OCI-LY7 (cell line): ENCODE measurements around the gene CFAP77. TPM values are rescaled to one million over a fixed set of nuclear protein-coding genes. Genes with fewer than 3 reads are reported as not detected.

ENCODE experiments used
- BruUV-seq: library from RNA; stranded (reverse); fragments of 400-500 nt; replicated peaks from 2 replicates; lab custom pipeline; 2021; lab: Mats Ljungman, UMichigan
- CTCF ChIA-PET: fragments of 300-600 bp; sonication (Branson Sonifier 250); formaldehyde crosslinking; loops from one replicate; lab custom pipeline; 2022; ENCODE audit warnings: antibody characterized with exemption; ENCODE audit not compliant: unreplicated experiment; lab: Charles Lee
- POLR2A ChIA-PET: fragments of 300-600 bp; sonication (Branson Sonifier 250); formaldehyde crosslinking; loops from one replicate; lab custom pipeline; 2022; ENCODE audit warnings: antibody characterized with exemption; lab: Charles Lee
- DNase-seq: peaks from one replicate; pipeline ENCODE4 v3.0.0-alpha.2; 2015; ENCODE audit warnings: low spot score
- H2AFZ ChIP-seq: fragments of 200-600 bp; sonication (generic), shearing (Covaris generic); 2 replicates; pipeline ENCODE4 v1.6.1; 2014; ENCODE audit warnings: mild to moderate bottlenecking, antibody characterized with exemption, low read length, moderate library complexity
- H3K27ac ChIP-seq: fragments of 200-600 bp; sonication (generic); 2 replicates; pipeline ENCODE4 v1.5.1; 2014; ENCODE audit warnings: mixed run types, low read depth, mild to moderate bottlenecking, moderate library complexity, low read length, inconsistent platforms; ENCODE audit not compliant: poor library complexity, severe bottlenecking
- H3K36me3 ChIP-seq: fragments of 200-600 bp; sonication (generic); 2 replicates; pipeline ENCODE4 v1.6.1; 2014; ENCODE audit warnings: mild to moderate bottlenecking, antibody characterized with exemption, low read length, moderate library complexity, mixed read lengths; ENCODE audit not compliant: insufficient read depth
- H3K4me1 ChIP-seq: fragments of 200-600 bp; sonication (generic); 2 replicates; pipeline ENCODE4 v1.5.1; 2014; ENCODE audit warnings: mild to moderate bottlenecking, low read length; ENCODE audit not compliant: insufficient read depth, poor library complexity, severe bottlenecking
- H3K4me2 ChIP-seq: fragments of 200-600 bp; sonication (generic); 2 replicates; pipeline ENCODE4 v1.6.1; 2014; ENCODE audit warnings: mild to moderate bottlenecking, low read length
- H3K4me3 ChIP-seq: fragments of 200-600 bp; sonication (generic); 2 replicates; pipeline ENCODE4 v1.5.1; 2014; ENCODE audit warnings: mild to moderate bottlenecking, low read depth, low read length; ENCODE audit not compliant: poor library complexity, severe bottlenecking
- H3K79me2 ChIP-seq: fragments of 200-600 bp; sonication (generic); 2 replicates; pipeline ENCODE4 v1.6.1; 2016; ENCODE audit warnings: low read depth, mild to moderate bottlenecking, low read length, moderate library complexity, mixed read lengths; ENCODE audit not compliant: insufficient read depth
- H3K9me2 ChIP-seq: fragments of 200-600 bp; sonication (generic); 2 replicates; pipeline ENCODE4 v1.6.1; 2016; ENCODE audit warnings: mild to moderate bottlenecking, low read length, mixed read lengths; ENCODE audit not compliant: insufficient read depth
- H3K9me3 ChIP-seq: fragments of 200-600 bp; sonication (generic); 2 replicates; pipeline ENCODE4 v1.6.1; 2014; ENCODE audit warnings: mild to moderate bottlenecking, mixed run types, low read length, mixed read lengths
- H4K20me1 ChIP-seq: fragments of 200-600 bp; sonication (generic); 2 replicates; pipeline ENCODE4 v1.6.1; 2014; ENCODE audit warnings: mild to moderate bottlenecking, antibody characterized with exemption, low read length, moderate library complexity, mixed read lengths; ENCODE audit not compliant: insufficient read depth
- EZH2phosphoT487 ChIP-seq: fragments of 200-600 bp; sonication (generic); IDR thresholded peaks from 2 replicates; pipeline ENCODE4 v1.6.1; 2018; ENCODE audit warnings: low read depth, borderline replicate concordance, mild to moderate bottlenecking, mixed run types, antibody characterized with exemption, low read length, moderate library complexity, mixed read lengths
- intact Hi-C: fragments of 100-400 bp; cut with micrococcal nuclease; formaldehyde crosslinking; loops from one replicate; pipeline ENCODE4 v1.10.0; 2022; ENCODE audit not compliant: unreplicated experiment
- total RNA-seq, 2 experiments: library from RNA; depleted of rRNA in 1 of 2; stranded (reverse); fragments of >200 nt in 1 of 2; shearing (Covaris generic) in 1 of 2; gene quantifications; 2 replicates each; pipeline ENCODE4 v1.2.3, GENCODE V29; 2014 to 2022
- TF ChIP-seq, protein P1 (sequence below): fragments of 200-600 bp; sonication (generic); conservative IDR thresholded peaks from 2 replicates; pipeline ENCODE4 v1.5.1; 2014; ENCODE audit warnings: mild to moderate bottlenecking, antibody characterized with exemption, low read length, moderate library complexity, mixed read lengths

CFAP77 gene
- total RNA-seq, 2 experiments from 2014 or later = not detected

- Histone ChIP-seq H3K4me2 (no peak overlapping the region), H3K9me2 (no peaks in the 10 kb centered on the region), H3K27ac (no peak overlapping the region), H3K36me3 (peaks cover 96% of the 10 kb centered on the region), H3K9me3 (no peaks in the 10 kb centered on the region), H4K20me1 (no peaks in the 10 kb centered on the region), H3K4me1 (no peaks in the 10 kb centered on the region), H2AFZ (no peak overlapping the region), H3K79me2 (no peaks in the 10 kb centered on the region), H3K4me3 (no peak overlapping the region)
- no TSS peak for BruUV-seq
- POLR2A ChIA-PET = interaction anchor here (0.6 kb wide), 1 partner anchor 253 kb away, joined by 3 read pairs; no protein-coding TSS in a partner anchor
- no peak for DNase-seq
- CTCF ChIA-PET = no interaction called here
- intact Hi-C loops = no loop called here
- no peak for TF ChIP-seq EZH2phosphoT487
- TF ChIP-seq, protein P1, sequence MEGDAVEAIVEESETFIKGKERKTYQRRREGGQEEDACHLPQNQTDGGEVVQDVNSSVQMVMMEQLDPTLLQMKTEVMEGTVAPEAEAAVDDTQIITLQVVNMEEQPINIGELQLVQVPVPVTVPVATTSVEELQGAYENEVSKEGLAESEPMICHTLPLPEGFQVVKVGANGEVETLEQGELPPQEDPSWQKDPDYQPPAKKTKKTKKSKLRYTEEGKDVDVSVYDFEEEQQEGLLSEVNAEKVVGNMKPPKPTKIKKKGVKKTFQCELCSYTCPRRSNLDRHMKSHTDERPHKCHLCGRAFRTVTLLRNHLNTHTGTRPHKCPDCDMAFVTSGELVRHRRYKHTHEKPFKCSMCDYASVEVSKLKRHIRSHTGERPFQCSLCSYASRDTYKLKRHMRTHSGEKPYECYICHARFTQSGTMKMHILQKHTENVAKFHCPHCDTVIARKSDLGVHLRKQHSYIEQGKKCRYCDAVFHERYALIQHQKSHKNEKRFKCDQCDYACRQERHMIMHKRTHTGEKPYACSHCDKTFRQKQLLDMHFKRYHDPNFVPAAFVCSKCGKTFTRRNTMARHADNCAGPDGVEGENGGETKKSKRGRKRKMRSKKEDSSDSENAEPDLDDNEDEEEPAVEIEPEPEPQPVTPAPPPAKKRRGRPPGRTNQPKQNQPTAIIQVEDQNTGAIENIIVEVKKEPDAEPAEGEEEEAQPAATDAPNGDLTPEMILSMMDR = no peak
Observed at GRCh38 chr9:132600326-132600984, 190.4 kb downstream of the CFAP77 start.

GRCh38 chr9:132602207-132602606 lies 192.2 kb downstream of the CFAP77 start:
- Histone ChIP-seq H4K20me1 (no peaks in the 10 kb centered on the region), H2AFZ (no peak overlapping the region), H3K9me2 (no peaks in the 10 kb centered on the region), H3K4me1 (no peaks in the 10 kb centered on the region), H3K79me2 (no peaks in the 10 kb centered on the region), H3K9me3 (no peaks in the 10 kb centered on the region), H3K4me2 (no peak overlapping the region), H3K27ac (no peak overlapping the region), H3K36me3 (peaks cover 92% of the 10 kb centered on the region), H3K4me3 (no peak overlapping the region)
- CTCF ChIA-PET = no interaction called here
- DNase-seq = no peak
- POLR2A ChIA-PET = interaction anchor here (0.7 kb wide), 1 partner anchor 303 kb away, joined by 3 read pairs; no protein-coding TSS in a partner anchor
- TF ChIP-seq, protein P1 = no peak
- no peak for TF ChIP-seq EZH2phosphoT487
- intact Hi-C loops = no loop called here
- BruUV-seq = no TSS peak

GRCh38 chr9:132605387-132605786 lies 195.4 kb downstream of the CFAP77 start:
- Histone ChIP-seq H3K9me2 (no peaks in the 10 kb centered on the region), H4K20me1 (no peaks in the 10 kb centered on the region), H3K79me2 (no peaks in the 10 kb centered on the region), H3K4me3 (no peak overlapping the region), H3K27ac (no peak overlapping the region), H3K36me3 (peaks cover 91% of the 10 kb centered on the region), H3K9me3 (no peaks in the 10 kb centered on the region), H3K4me1 (no peaks in the 10 kb centered on the region), H3K4me2 (no peak overlapping the region), H2AFZ (no peak overlapping the region)
- no peak for DNase-seq
- BruUV-seq = no TSS peak
- intact Hi-C loops = no loop called here
- no peak for TF ChIP-seq EZH2phosphoT487
- TF ChIP-seq, protein P1 = no peak
- POLR2A ChIA-PET = no interaction called here
- CTCF ChIA-PET = no interaction called here
